Activated T-helper 1 cell treated with Interleukin-2 at 50 U/mL for 16 hours (primary cell): ENCODE measurements around the gene CREG1.
"Not testable (repeated sequence)": the region's sequence is repeated elsewhere in the genome, so short reads cannot be mapped to it uniquely, and the experiment has no call there.

ENCODE experiments used
- DNase-seq: peaks from one replicate; pipeline ENCODE4 v3.0.0-alpha.2; 2020; ENCODE audit warnings: low read depth

CREG1 gene

DNA sequence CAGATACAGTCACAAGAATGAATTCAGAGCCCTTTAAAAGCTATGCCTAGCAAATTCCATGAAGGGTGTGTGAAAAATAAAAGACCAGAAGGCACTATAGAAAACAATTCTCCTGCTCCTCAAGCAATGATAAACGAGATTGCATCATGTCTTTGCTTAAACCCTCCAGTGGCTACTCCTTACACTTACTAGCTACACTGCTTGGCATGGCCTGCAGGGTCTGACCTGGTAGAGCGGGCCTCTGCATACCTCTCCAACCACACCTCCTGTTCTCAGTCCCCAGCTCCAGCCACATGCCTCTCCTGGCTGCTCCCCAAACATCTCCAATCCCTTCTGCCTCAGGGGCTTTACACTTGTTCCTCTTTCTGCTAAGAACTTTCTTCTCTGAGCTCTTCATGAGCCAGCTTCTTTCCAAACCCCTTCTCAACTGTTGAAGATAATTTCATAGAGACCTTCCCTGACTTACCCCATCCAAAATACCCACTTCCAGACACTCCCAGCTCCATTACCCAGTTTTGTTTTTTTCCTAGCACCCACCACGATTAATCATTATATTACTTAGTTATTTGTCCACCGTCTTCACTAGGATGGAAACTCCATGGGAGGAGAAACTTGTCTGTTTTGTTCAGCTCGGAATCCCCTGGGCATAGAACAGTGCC is 11.2 kb upstream of the CREG1 start:
- no peak for DNase-seq

DNA sequence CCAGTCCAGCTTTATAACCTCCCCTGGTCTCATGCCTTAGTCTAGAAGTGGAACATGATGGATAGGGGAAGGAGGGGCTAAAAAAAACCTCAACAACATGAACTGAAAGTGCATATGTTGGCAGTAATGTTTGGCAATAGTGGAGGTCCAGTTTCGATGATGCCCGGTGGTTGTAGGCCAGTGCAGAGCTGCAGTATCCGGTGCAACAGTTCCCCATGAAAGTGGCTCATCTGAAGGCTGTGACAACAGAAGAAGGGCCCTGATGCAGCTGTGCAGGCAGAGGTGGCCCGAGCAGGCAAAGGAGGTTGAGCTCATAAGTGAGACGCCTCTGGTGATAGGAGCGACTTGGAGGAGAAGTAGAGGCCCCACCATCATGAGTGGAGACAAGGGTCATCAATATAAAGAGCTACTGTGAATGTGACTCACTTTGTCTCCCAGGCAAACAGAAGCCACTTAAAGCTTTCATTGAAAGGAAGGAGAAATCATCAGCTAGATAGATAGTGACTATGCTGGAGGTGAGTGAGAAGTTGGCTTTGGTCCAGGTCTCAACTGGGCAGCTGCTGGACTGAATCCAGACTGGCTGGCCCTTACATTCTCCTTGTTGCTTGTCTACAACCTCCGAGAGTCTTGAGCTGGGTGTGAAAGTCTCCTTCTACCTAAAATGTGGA is 10.2 kb upstream of the CREG1 start:
- no peak for DNase-seq

DNA sequence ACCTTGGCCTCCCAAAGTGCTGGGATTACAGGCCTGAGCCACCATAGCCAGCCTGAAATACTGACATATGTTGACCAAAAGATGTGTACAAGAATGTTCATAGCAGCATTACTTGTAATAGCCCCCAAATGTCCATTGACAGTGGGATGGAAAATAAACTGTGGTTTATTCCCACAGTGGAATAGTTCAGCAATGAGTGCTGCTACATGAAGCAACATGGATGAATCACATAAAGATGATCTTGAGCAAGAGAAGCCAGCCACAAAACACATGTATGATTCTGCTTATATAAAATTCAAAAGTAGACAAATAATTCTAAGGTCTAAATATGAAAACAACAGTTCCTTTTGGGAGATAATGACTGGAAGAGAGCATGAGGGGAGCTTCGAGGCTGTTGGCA is 9.1 kb upstream of the CREG1 start:
- no peak for DNase-seq

DNA sequence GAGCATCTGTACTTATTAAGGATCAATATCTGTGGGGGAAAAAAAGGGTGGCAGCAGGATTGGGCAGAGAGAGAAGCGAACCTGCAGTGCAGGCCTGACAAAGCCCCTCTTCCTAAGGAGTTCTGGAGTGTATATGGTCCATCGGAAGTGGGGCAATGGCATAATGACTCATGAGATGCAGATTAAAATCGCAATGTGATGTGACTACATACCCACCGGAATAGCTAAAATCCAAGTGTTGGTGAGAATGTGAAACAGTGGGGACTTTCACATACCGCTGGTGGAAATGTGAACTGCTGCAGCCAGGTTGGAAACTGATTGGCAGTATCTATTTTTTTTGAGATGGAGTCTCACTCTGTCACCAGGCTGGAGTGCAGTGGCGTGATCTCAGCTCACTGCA is 8.2 kb upstream of the CREG1 start:
- no peak for DNase-seq

DNA sequence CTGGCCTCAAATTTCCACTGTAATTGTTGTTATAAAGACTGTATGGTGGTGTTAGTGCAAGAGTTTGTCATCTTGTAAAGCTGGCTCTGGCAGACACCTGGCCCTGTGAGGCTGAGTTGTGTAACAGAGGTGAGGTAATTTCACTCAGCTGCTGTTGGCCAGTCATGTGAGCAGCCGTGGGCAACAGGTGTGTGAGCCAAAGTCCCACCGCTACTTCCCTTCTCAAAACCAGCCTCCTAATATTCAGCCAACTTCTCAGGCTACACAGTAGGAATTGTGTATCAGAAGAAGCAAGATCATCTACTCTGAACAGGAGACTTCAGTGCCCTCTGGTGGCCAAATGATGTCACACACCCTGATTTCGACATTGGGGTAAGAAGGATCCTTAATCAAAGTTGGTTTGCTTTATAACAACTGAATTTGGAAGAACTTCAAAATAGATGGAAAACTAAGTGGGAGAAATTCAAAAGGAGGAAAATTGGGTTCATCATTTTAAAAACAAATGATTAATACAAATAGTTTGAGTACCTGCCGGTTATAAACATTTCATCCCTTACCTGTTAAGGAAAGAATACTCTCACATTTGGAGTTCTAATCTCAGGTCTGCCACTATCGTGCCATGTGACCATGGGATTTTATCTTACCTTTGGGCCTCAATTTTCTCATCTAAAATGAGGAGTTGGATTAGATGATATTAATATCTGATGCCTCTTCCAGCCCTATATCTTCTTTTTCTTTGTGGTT is 2.6 kb upstream of the CREG1 start:
- peak; percentile 53 for DNase-seq

DNA sequence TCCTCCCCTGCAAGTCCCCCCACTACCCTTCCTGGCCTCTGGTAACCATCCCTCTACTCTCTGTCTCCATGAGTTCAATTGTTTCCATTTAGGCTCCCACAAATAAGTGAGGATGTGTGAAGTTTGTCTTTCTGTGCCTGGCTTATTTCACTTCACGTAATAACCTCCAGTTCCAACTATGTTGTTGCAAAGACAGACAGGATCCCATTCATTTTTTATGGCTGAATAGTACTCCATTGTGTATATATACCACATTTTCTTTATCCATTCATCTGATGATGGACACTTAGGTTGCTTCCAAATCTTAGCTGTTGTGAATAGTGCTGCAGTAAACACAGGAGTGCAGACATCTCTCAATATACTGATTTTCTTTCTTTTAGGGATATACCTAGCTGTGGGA is 1.5 kb upstream of the CREG1 start:
- DNase-seq: not testable (repeated sequence)

DNA sequence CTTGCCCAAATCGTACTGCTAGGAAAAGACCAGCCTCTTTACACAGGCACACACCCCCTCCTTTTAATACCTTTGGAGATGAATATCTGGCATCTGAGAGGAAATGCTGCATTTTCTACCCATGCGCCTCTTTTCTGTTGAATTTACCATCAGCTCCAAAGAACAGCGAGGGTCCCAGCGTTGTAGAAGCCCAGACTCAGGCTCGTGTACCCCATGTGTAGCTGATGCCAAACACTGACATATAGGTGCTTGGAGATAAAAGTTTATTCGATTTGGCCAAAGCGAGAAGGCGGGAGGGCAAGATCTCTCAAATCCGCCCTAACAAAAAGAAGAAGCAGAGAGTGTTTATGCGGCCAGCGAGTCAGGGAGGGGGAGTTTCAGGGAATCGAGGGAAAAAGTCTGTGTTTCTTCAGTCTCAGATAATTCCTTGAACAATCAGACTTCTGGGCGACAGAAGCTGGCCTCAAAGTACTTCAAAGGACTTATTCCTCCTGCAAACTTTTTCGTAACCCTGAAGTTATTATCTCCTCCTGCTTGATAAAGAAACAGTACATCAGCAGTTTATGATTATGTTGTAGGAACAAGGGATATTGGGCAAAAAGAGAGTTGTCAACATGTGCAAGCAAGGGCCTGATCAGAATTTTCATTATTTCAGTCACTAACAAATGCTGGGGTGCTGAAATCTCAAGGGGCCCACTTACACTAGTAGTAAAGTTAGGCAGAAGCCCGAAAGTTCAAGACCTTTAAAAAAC is 642 bp upstream of the CREG1 start:
- DNase-seq: no peak

DNA sequence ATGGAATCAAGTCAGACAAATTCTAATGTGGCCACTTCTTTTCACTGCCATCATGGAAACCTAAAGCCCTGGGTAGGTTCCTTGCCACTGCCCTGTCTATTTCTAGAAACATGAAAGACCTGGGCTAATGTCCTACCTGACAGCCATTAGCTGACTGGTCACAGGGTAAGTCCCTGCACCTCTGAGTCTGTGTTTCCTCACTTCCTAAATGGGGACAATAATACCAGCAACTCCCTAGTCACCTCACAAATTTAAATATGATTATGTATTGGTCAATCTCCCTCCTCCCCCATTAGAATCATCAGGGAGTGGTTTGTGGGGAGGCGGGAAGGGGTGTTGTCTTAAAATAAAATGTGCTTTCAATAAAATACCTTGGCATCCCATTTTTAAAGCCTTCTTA is 2.2 kb downstream of the CREG1 start:
- no peak for DNase-seq

DNA sequence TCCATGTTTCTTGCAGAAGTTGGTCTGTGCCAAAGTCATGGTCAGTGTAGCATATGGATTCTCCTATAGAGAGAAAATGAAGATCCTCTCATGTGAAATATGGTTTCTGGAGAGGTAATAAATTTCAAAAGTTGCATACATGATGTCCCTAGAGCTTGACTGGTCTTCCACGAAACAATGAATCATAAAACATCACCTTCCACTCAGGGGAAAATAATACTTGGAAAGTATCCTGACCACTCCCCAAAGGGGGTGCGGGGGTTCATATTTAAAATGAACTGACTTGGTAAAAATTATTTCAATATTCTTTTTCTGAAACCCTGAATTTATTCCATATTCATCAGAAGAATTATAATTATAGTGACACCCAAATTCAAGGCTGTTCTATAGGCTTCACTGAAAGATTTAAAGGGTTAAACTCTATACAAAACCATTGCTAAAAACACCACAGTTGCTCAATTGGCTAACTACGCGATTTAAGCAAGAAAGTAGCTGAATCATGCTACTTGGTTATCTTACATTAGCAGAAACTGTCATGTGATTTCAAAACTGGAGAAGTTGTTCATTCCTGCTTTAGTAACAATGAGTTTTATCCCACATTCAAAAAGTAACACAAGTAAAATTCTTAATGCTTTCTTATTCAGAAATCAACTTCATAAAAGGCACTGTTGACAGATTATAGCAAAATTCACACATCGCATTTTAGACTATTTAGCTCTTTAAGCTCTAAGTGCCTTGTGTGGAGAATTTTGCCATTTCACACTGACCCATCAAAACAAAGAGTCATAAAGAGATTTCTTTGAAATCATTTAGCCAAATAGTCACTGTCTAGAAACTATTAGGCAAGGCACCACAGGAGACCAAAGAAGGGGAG is 5.3 kb downstream of the CREG1 start:
- no peak for DNase-seq

DNA sequence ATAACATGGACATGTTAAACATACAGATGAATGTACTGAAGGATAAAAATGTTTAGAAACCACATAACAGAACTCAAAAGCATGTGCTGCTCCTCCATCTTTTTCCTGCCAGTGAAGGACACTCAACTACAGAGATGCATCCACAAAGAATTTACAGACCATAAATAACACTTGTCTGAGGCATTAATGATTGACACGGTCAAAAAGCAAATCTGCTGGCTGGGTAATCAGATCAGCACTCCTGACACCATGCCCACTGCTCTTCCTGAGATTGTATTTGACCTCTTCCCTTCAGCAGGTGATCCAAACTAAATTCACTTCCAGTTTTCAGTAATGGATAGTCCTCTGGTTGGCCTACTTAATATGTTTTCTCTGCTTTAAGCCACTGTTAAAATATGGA is 6.6 kb downstream of the CREG1 start:
- DNase-seq: no peak

DNA sequence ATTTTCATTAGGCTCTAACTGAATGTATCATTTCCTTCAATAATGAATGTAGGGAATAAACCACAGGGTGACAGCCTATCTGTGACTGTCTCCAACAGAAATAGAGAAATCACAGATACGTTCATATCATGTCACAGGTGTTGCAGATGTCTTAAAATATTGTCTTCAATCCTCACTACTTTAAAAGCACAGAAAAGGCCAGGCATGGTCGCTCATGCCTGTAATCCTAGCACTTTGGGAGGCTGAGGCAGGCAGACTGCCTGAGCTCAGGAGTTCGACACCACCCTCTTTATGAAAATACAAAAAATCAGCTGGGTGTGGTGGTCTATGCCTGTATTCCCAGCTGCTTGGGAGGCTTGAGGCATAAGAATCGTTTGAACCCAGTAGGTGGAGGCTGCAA is 8.2 kb downstream of the CREG1 start:
- no peak for DNase-seq

DNA sequence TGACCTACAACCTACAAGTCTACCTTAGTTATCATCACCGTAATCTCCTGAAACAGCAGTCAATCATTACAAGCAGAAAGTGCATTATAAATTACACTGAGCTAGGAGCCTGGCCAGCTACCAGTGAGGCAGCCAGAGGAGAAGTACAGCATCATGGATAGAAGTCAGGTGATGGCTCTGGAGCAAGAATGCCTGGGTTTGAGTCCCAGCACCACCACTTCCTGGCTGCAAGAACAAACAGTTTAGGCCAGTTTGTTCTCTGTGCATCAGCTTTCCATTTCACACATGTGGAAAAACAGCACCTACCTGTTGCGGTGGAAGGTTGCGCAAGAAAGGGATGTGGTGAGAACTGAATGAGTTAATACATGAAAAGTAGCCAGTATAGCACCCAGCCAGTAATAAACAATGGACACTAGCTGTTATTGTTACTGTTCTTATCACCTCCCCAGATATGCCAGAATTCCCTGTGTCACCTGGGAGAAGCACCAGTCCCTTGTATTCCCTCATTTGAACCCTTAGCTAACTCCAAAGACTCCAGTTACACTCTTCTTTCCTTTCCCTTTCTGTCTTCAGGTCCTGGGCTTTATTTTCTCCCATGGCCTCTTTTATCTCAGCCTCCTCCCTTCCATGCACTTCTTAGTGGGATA is 9.0 kb downstream of the CREG1 start:
- no peak for DNase-seq

DNA sequence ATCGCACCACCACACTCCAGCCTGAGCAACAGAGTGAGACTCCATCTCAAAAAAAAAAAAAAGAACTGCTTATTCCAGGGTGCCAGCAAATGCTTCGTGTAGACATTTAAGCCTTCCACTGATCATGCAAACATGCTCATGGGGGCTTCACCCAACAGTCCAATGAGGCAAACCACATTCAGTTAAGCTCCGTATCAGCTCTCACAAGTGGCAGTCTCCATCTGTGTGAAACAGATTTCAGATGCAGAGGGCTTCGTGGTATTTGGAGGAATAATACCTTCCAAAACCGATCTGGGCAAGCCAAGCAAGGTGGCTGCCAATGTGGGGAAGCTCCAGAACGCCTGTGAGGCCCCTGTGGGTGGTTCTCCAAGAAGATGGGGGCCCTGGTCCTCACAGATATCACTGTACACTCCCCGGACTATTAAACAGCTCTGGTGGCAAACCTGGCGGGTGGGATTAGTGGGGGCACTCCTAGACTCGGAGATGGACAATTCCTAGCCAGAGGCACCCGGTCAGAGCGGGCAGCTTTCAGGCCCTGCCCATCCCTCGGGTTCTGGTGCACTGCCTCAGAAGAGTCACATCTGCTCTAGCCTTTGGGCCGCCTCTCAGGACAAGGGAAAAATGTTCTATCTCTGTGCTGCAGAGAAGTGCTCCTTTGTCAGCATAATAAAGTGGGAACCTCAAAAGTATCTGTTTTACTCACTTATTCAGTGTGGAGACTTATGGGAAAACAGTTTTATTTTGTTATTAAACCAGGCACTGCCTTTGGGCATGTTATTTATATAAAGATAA is 10.2 kb downstream of the CREG1 start:
- DNase-seq: no peak

DNA sequence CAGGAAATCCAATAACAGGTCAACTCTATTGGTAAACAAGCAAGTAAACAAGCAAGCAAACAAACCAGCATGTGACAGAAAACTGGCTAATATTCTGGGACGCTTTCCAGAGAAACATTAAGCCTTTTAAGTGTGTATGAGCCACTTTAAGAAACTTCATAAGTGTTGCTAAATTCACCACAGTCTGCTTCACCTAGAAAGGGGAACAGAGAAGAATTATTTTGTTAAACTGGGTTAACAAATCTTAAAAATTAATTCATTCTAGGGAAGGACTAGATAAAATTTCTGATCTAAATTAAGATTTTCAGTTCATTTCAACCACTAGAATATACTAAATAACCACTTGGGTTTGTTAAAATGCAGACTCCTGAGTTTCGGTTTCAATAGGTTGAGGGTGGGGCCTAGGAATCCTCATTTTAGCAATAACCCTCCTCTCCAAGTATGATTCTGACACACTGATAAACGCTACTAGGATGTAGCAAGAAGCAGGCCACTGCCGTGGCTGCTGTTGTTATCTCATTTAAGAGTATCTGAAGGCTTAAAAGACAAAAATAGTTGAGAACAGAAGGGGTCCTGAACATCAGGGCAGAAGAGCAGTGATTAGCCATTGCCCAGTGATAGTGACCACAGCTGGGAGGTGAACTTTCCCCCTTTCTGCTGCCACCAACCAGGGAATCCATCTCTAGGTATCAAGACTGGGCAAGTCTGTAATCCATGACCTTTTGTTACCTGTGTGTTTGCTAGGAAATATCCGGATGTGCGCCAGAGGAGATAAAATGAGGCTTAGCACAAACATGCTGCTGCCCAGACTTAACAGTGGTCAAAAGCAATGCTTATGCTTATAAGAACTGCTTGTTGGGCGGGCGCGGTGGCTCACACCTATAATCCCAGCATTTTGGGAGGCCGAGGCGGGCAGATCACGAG is 11.2 kb downstream of the CREG1 start:
- DNase-seq: no peak

DNA sequence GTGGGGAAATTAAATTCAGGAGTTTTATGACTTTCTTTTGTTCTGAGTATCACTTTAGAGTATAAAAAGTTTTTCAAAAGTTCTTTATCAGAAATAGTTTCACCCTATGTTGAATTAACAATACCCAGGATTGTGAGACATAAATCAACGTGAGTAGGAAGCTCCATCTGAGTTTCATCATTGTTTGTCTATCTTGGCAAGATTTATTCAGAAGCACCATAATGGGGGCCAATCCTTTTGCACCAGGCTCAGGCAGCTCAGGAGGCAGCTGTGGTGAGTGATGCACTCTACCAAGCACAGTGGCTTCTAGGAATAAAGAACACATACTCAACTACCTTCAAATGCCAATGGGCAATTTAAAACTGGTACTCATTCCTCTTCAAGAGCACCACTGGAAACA is 12.0 kb downstream of the CREG1 start:
- no peak for DNase-seq

DNA sequence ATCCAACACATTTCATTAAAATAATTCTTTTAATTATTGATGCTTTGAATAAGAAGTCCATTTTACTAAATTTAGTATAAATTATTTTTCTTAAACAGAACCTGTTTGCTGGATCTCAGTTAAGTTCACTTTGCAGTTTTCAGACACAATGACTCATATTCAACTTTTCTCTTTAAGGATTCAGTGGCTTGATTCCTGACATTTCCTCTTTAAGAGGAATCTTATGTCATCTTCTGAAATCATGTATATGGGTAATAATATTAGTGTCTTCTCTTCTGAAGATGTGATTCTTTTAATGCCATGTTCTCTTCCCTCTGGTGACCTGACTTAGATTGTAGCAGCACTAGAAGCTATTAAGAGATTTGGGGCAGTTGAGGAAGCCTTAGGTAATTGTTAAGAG is 12.6 kb downstream of the CREG1 start:
- DNase-seq: no peak

DNA sequence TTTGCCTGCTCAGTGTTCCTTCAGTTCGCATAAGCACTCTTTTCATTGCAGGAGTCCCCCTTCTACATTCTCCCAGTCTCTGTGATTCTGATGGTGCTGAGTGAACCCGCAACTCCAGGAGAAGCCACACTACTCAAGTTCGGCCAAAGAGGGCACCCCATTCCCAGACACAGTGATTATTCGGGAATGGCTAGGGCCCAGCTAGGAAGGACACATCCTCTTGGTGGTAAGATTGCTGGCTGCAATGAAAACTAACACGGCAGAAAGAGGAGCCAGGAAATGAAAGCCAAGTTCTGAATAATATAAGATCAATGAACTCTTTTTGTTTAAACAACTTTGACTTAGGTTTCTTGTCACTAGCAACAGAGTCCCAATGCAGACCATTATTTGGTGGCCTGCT is 14.9 kb downstream of the CREG1 start:
- no peak for DNase-seq

DNA sequence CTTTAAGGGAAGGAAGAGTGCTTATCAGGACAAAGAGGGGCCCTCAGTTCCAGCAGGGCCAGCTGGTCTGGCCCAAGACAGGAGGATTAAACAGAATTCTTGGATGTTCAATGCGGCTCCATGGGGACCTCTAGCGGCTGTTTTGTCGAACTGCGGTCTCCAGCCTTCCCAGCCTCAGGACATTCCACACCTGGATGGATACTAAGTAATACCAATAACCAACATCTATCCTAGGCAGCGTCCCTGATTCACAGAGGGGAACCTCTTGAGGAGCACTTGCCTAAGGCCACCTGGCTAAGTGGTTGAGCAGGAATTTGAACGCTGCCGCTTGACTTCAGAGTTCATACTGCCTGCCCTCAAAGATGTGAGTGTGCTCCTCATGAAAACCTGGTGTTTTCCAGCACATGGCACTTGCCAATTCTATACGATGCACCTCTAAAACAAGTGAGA is 19.7 kb downstream of the CREG1 start:
- DNase-seq: peak; percentile 39
